Karpas-422 (cell line): ENCODE data around the gene ZNF488. TPM values are rescaled to one million over a fixed set of nuclear protein-coding genes. Genes with fewer than 3 reads are reported as not detected.

ENCODE experiments used
- DNase-seq: peaks from one replicate; pipeline ENCODE4 v3.0.0-alpha.2; 2015
- H2AFZ ChIP-seq: fragments of 200-600 bp; sonication (generic); 2 replicates; pipeline ENCODE4 v1.6.1; 2014; ENCODE audit warnings: antibody characterized with exemption, low read length, mixed read lengths
- H3K27ac ChIP-seq: fragments of 200-600 bp; sonication (generic); 2 replicates; pipeline ENCODE4 v1.5.1; 2014; ENCODE audit warnings: mild to moderate bottlenecking, low read length, moderate library complexity
- H3K27me3 ChIP-seq: fragments of 200-600 bp; sonication (generic); 2 replicates; pipeline ENCODE4 v1.6.1; 2014; ENCODE audit warnings: low read length, mixed read lengths
- H3K36me3 ChIP-seq: fragments of 200-600 bp; sonication (generic); 2 replicates; pipeline ENCODE4 v1.6.1; 2014; ENCODE audit warnings: low read length, mixed read lengths; ENCODE audit not compliant: insufficient read depth
- H3K4me1 ChIP-seq: fragments of 200-600 bp; sonication (generic); 2 replicates; pipeline ENCODE4 v1.6.1; 2014; ENCODE audit warnings: mild to moderate bottlenecking, low read length, mixed read lengths
- H3K4me2 ChIP-seq: fragments of 200-600 bp; sonication (generic); 2 replicates; pipeline ENCODE4 v1.6.1; 2014; ENCODE audit warnings: low read length, low read depth, mild to moderate bottlenecking; ENCODE audit not compliant: poor library complexity, severe bottlenecking
- H3K4me3 ChIP-seq: fragments of 200-600 bp; sonication (generic); 2 replicates; pipeline ENCODE4 v1.5.1; 2014; ENCODE audit warnings: mild to moderate bottlenecking, antibody characterized with exemption, low read length, mixed read lengths
- H3K79me2 ChIP-seq: fragments of 200-600 bp; sonication (generic); 2 replicates; pipeline ENCODE4 v1.6.1; 2014; ENCODE audit warnings: mild to moderate bottlenecking, low read length, mixed read lengths
- H3K9ac ChIP-seq: fragments of 200-600 bp; sonication (generic); 2 replicates; pipeline ENCODE4 v1.6.0; 2014; ENCODE audit warnings: low read length
- H3K9me2 ChIP-seq: fragments of 200-600 bp; sonication (generic), shearing (Covaris generic); replicated peaks from 2 replicates; pipeline ENCODE4 v1.6.0; 2014; ENCODE audit warnings: mild to moderate bottlenecking, low read length, moderate library complexity; ENCODE audit not compliant: insufficient read depth
- H3K9me3 ChIP-seq: fragments of 300-700, 200-600 bp; sonication (generic); 2 replicates; pipeline ENCODE4 v1.6.1; 2014; ENCODE audit warnings: low read length, mixed read lengths
- H4K20me1 ChIP-seq: fragments of 200-600 bp; sonication (generic); 2 replicates; pipeline ENCODE4 v1.6.1; 2014; ENCODE audit warnings: mild to moderate bottlenecking, antibody characterized with exemption, low read length, low read depth; ENCODE audit not compliant: insufficient read depth
- total RNA-seq: library from RNA; depleted of rRNA; stranded (reverse); fragments of >200 nt; shearing (Covaris generic); gene quantifications from 2 replicates; pipeline ENCODE4 v1.2.3, GENCODE V29; 2014; ENCODE audit warnings: low replicate concordance

ZNF488 gene
- total RNA-seq, 1 experiment from 2014 or later: not detected

- no peaks in the 10 kb centered on the region for H3K9me3 ChIP-seq
- H3K4me1 ChIP-seq: peaks cover 11% of the 10 kb centered on the region
- H3K9ac ChIP-seq: no peak overlapping the region
- no peaks in the 10 kb centered on the region for H3K27me3 ChIP-seq
- no peak overlapping the region for H2AFZ ChIP-seq
- peak overlapping the region; percentile 7 for H3K4me2 ChIP-seq
- no peak for DNase-seq
- H3K79me2 ChIP-seq: no peaks in the 10 kb centered on the region
- H4K20me1 ChIP-seq: no peaks in the 10 kb centered on the region
- H3K27ac ChIP-seq: no peak overlapping the region
- H3K4me3 ChIP-seq: no peak overlapping the region
- no peaks in the 10 kb centered on the region for H3K36me3 ChIP-seq
- H3K9me2 ChIP-seq: no peaks in the 10 kb centered on the region
Measured at GRCh38 chr10:47356708-47357107, 27.4 kb downstream of the ZNF488 start.

GRCh38 chr10:47354900-47355299 lies 29.2 kb downstream of the ZNF488 start:
- Histone ChIP-seq H3K27ac (no peak overlapping the region), H4K20me1 (no peaks in the 10 kb centered on the region), H3K4me2 (no peak overlapping the region), H2AFZ (no peak overlapping the region), H3K27me3 (no peaks in the 10 kb centered on the region), H3K9ac (no peak overlapping the region), H3K4me3 (no peak overlapping the region), H3K9me2 (no peaks in the 10 kb centered on the region), H3K9me3 (no peaks in the 10 kb centered on the region), H3K79me2 (no peaks in the 10 kb centered on the region), H3K4me1 (peaks cover 11% of the 10 kb centered on the region), H3K36me3 (no peaks in the 10 kb centered on the region)
- no peak for DNase-seq

GRCh38 chr10:47354165-47354564 lies 29.9 kb downstream of the ZNF488 start:
- Histone ChIP-seq H2AFZ (no peak overlapping the region), H3K27me3 (no peaks in the 10 kb centered on the region), H3K9ac (no peak overlapping the region), H3K27ac (no peak overlapping the region), H3K9me3 (no peaks in the 10 kb centered on the region), H3K36me3 (no peaks in the 10 kb centered on the region), H3K9me2 (no peaks in the 10 kb centered on the region), H3K4me1 (peaks cover 11% of the 10 kb centered on the region), H3K4me2 (no peak overlapping the region), H3K79me2 (no peaks in the 10 kb centered on the region), H4K20me1 (no peaks in the 10 kb centered on the region), H3K4me3 (no peak overlapping the region)
- DNase-seq: no peak

GRCh38 chr10:47353351-47353750 lies 30.7 kb downstream of the ZNF488 start:
- no peaks in the 10 kb centered on the region for H3K9me2 ChIP-seq
- no peak overlapping the region for H2AFZ ChIP-seq
- no peak for DNase-seq
- H3K27me3 ChIP-seq: no peaks in the 10 kb centered on the region
- no peak overlapping the region for H3K4me3 ChIP-seq
- peaks cover 11% of the 10 kb centered on the region for H3K4me1 ChIP-seq
- H3K9me3 ChIP-seq: no peaks in the 10 kb centered on the region
- H3K4me2 ChIP-seq: no peak overlapping the region
- no peaks in the 10 kb centered on the region for H3K36me3 ChIP-seq
- no peaks in the 10 kb centered on the region for H4K20me1 ChIP-seq
- H3K27ac ChIP-seq: no peak overlapping the region
- no peak overlapping the region for H3K9ac ChIP-seq
- H3K79me2 ChIP-seq: no peaks in the 10 kb centered on the region

GRCh38 chr10:47351899-47352815 lies 31.9 kb downstream of the ZNF488 start:
- no peak for DNase-seq
- no peak overlapping the region for H3K4me2 ChIP-seq
- H3K4me3 ChIP-seq: no peak overlapping the region
- H2AFZ ChIP-seq: no peak overlapping the region
- no peaks in the 10 kb centered on the region for H3K9me3 ChIP-seq
- H3K9me2 ChIP-seq: no peaks in the 10 kb centered on the region
- no peaks in the 10 kb centered on the region for H3K36me3 ChIP-seq
- no peaks in the 10 kb centered on the region for H3K79me2 ChIP-seq
- H3K27me3 ChIP-seq: no peaks in the 10 kb centered on the region
- H3K27ac ChIP-seq: no peak overlapping the region
- no peak overlapping the region for H3K9ac ChIP-seq
- peaks cover 11% of the 10 kb centered on the region for H3K4me1 ChIP-seq
- H4K20me1 ChIP-seq: no peaks in the 10 kb centered on the region

- Histone ChIP-seq H3K27ac (no peak overlapping the region), H3K79me2 (no peaks in the 10 kb centered on the region)
- DNase-seq: no peak
Measured at GRCh38 chr10:47350671-47351640, 33.1 kb downstream of the ZNF488 start.

GRCh38 chr10:47349941-47350371 lies 34.1 kb downstream of the ZNF488 start:
- H3K36me3 ChIP-seq: no peaks in the 10 kb centered on the region
- H3K27me3 ChIP-seq: no peaks in the 10 kb centered on the region
- no peak overlapping the region for H2AFZ ChIP-seq
- H4K20me1 ChIP-seq: no peaks in the 10 kb centered on the region
- H3K9me3 ChIP-seq: no peaks in the 10 kb centered on the region
- no peak overlapping the region for H3K9ac ChIP-seq
- H3K4me3 ChIP-seq: no peak overlapping the region
- DNase-seq: no peak
- no peaks in the 10 kb centered on the region for H3K4me1 ChIP-seq
- H3K9me2 ChIP-seq: no peaks in the 10 kb centered on the region
- H3K79me2 ChIP-seq: no peaks in the 10 kb centered on the region
- no peak overlapping the region for H3K4me2 ChIP-seq
- H3K27ac ChIP-seq: no peak overlapping the region

More at GRCh38 chr10:47350671-47351640, 33.1 kb downstream of the ZNF488 start:
- Histone ChIP-seq H3K4me2 (no peak overlapping the region), H4K20me1 (no peaks in the 10 kb centered on the region), H3K9ac (no peak overlapping the region), H3K9me2 (no peaks in the 10 kb centered on the region), H3K36me3 (no peaks in the 10 kb centered on the region), H3K4me1 (peaks cover 4% of the 10 kb centered on the region), H3K27me3 (no peaks in the 10 kb centered on the region), H3K4me3 (no peak overlapping the region), H3K9me3 (no peaks in the 10 kb centered on the region), H2AFZ (no peak overlapping the region)

GRCh38 chr10:47349516-47349915 lies 34.6 kb downstream of the ZNF488 start:
- Histone ChIP-seq H3K27ac (no peak overlapping the region), H3K4me3 (no peak overlapping the region), H3K9ac (no peak overlapping the region), H3K9me2 (no peaks in the 10 kb centered on the region), H3K4me2 (no peak overlapping the region), H3K36me3 (no peaks in the 10 kb centered on the region), H2AFZ (no peak overlapping the region), H3K27me3 (no peaks in the 10 kb centered on the region), H4K20me1 (no peaks in the 10 kb centered on the region), H3K9me3 (no peaks in the 10 kb centered on the region), H3K79me2 (no peaks in the 10 kb centered on the region), H3K4me1 (no peaks in the 10 kb centered on the region)
- no peak for DNase-seq
